Gastroesophageal sphincter (tissue), 4 donors: ENCODE data around the gene IQGAP3. TPM values are rescaled to one million over a fixed set of nuclear protein-coding genes. Genes with fewer than 3 reads are reported as not detected.

Experiments
- ATAC-seq: fragments of 150-250 bp; one replicate; pipeline ENCODE4 v1.9.1; 2016; ENCODE audit warnings: mild to moderate bottlenecking, moderate library complexity
- H3K27ac ChIP-seq, 4 donors: fragments of 200-600 bp; sonication (generic) in 3 of 4; 1 replicate in 3 of 4; 2 replicates in 1 of 4; pipeline ENCODE4 v1.5.1; 2016 to 2019
- H3K27me3 ChIP-seq: fragments of 200-600 bp; sonication (generic); one replicate; pipeline ENCODE4 v1.5.1; 2019
- H3K36me3 ChIP-seq, 2 donors: fragments of 200-600 bp; sonication (generic); one replicate each; pipeline ENCODE4 v1.5.1; 2019; ENCODE audit warnings: control low read depth in 1 of 2
- H3K4me1 ChIP-seq, 3 donors: fragments of 200-600 bp; sonication (generic); 1 replicate in 2 of 3; 2 replicates in 1 of 3; pipeline ENCODE4 v1.5.1; 2016 to 2019; ENCODE audit warnings: control low read depth in 2 of 3
- H3K4me3 ChIP-seq, 2 donors: fragments of 200-600 bp; sonication (generic); one replicate each; pipeline ENCODE4 v1.5.1; 2019; ENCODE audit warnings: mild to moderate bottlenecking in 1 of 2, moderate library complexity in 1 of 2
- H3K9me3 ChIP-seq, 3 donors: fragments of 200-600 bp; sonication (generic); one replicate each; pipeline ENCODE4 v1.5.1; 2017 to 2019; ENCODE audit warnings: control low read depth in 2 of 3
- EP300 ChIP-seq: sonication (generic); formaldehyde crosslinking; IDR thresholded peaks from one replicate; pipeline ENCODE4 v1.6.1; 2017; ENCODE audit warnings: antibody characterized with exemption, mild to moderate bottlenecking
- POLR2A ChIP-seq, 2 donors: fragments of 450-650 bp; IDR thresholded peaks; one replicate each; pipeline ENCODE4 v1.6.1; 2017; ENCODE audit warnings: antibody characterized with exemption in 2 of 2, mild to moderate bottlenecking in 2 of 2, moderate library complexity in 1 of 2
- POLR2AphosphoS5 ChIP-seq: sonication (generic); formaldehyde crosslinking; IDR thresholded peaks from one replicate; pipeline ENCODE4 v1.6.1; 2017; ENCODE audit warnings: antibody characterized with exemption
- WGBS, 2 donors: methylation state at CpG; one replicate each; pipeline ENCODE4 v1.1.5; 2018; ENCODE audit warnings: low coverage in 1 of 2; 5-methylcytosine and 5-hydroxymethylcytosine counted together
- total RNA-seq, 4 donors: library from RNA; depleted of rRNA; stranded (reverse); fragments of >200 nt; gene quantifications; one replicate each; pipeline ENCODE4 v1.1.0, GENCODE V29; 2016
- TF ChIP-seq, protein P1 (sequence below), 4 experiments: fragments of 200-600 bp in 2 of 4; fragments of 450-650 bp in 2 of 4; sonication (generic) in 1 of 4; IDR thresholded peaks; one replicate each; pipeline ENCODE4 v1.5.1; 2017 to 2019; ENCODE audit warnings: antibody characterized with exemption in 4 of 4, mild to moderate bottlenecking in 2 of 4, moderate library complexity in 2 of 4

Gene IQGAP3
- total RNA-seq, 4 donors from 2014 or later: 0.27 to 0.58 (median 0.42) TPM; not detected in 1

DNA sequence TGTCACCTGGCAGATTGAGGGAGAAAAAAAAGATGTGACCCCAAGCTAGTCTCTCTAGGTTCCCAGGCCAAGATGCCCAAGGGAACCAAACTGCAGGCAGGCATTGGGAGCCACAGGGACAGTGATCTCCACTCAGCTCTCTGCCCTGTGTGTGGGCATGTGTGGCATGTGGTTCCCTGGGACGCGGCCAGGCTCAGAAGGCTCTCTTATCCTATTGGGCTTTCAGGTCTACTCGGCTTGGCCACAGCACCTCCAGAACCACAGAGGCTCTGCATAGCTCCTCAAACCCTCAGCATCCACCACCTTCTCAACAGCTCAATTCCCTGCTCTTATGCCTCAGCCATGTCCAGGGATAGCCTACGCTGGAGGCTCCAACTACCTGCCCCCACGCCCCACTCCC is 22.0 kb downstream of the IQGAP3 start:
- 91 to 100% methylated on average over 2 to 5 of the region's 5 CpGs for WGBS, 2 donors
- Histone ChIP-seq H3K27ac (no peak overlapping the region), H3K4me3 (no peak overlapping the region), H3K9me3 (no peaks in the 10 kb centered on the region), H3K27me3 (no peaks in the 10 kb centered on the region), H3K4me1 (peaks cover 0 to 14% (median 0%) of the 10 kb centered on the region in 3 donors), H3K36me3 (no peaks in the 10 kb centered on the region)
- TF ChIP-seq POLR2AphosphoS5: no peak
- TF ChIP-seq, protein P1, sequence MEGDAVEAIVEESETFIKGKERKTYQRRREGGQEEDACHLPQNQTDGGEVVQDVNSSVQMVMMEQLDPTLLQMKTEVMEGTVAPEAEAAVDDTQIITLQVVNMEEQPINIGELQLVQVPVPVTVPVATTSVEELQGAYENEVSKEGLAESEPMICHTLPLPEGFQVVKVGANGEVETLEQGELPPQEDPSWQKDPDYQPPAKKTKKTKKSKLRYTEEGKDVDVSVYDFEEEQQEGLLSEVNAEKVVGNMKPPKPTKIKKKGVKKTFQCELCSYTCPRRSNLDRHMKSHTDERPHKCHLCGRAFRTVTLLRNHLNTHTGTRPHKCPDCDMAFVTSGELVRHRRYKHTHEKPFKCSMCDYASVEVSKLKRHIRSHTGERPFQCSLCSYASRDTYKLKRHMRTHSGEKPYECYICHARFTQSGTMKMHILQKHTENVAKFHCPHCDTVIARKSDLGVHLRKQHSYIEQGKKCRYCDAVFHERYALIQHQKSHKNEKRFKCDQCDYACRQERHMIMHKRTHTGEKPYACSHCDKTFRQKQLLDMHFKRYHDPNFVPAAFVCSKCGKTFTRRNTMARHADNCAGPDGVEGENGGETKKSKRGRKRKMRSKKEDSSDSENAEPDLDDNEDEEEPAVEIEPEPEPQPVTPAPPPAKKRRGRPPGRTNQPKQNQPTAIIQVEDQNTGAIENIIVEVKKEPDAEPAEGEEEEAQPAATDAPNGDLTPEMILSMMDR (IDR thresholded peaks at IDR 0.05): no peak
- no peak for TF ChIP-seq POLR2A (IDR thresholded peaks at IDR 0.05)
- TF ChIP-seq EP300: no peak
- ATAC-seq: no peak

GRCh38 chr1:156549831-156550230 is 22.5 kb downstream of the IQGAP3 start:
- H3K4me3 ChIP-seq: no peak overlapping the region
- no peaks in the 10 kb centered on the region for H3K27me3 ChIP-seq
- TF ChIP-seq, protein P1 (IDR thresholded peaks at IDR 0.05): no peak
- TF ChIP-seq EP300 (no peak), POLR2A (IDR thresholded peaks at IDR 0.05) (no peak), POLR2AphosphoS5 (no peak)
- peaks cover 0 to 14% (median 0%) of the 10 kb centered on the region in 3 donors for H3K4me1 ChIP-seq
- no peaks in the 10 kb centered on the region for H3K9me3 ChIP-seq
- no peaks in the 10 kb centered on the region for H3K36me3 ChIP-seq
- WGBS, 2 donors: 80 to 100% methylated on average over 1 of the region's 1 CpG
- no peak overlapping the region for H3K27ac ChIP-seq
- ATAC-seq: no peak

DNA sequence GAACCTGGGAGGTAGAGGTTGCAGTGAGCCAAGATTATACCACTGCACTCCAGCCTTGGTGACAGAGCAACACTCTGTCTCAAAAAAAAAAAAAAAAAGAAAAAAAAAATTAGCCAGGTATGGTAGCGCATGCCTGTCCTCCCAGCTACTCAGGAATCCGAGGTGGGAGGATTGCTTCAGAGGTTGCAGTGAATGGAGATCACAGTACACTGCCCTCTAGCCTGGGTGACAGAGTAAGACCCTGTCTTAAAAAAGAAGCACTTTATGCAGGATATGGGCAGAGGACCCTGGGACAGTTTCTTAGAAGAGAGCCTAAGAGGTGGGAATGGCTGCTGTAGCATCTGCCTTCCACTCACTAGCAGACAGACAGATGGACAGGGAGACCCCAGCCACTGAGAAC is 23.0 kb downstream of the IQGAP3 start:
- no peak for ATAC-seq
- no peak for TF ChIP-seq POLR2A (IDR thresholded peaks at IDR 0.05)
- TF ChIP-seq, protein P1 (IDR thresholded peaks at IDR 0.05): no peak
- TF ChIP-seq POLR2AphosphoS5: no peak
- no peak for TF ChIP-seq EP300
- 80 to 100% methylated on average over 1 of the region's 2 CpGs for WGBS, 2 donors

DNA sequence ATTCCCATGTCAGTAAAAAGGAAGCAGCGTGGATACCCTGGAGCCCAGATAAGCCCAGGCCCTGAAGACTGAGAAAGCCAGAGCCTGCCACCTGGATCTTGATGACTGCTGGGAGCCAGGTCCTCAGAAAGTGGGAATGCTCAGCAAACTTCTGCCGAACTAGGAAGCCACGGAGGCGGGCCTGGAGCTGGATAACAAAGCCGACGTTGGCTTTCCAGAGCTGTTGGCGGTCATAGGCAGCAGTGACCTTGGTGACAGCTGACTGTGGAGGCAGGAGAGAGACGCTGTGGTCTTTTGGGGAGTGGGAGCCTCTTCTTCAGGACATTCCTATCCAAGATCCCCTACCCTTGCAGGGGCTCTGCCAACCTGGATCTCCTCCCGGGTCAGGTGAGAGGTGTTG is 24.4 kb downstream of the IQGAP3 start:
- Histone ChIP-seq H3K9me3 (no peaks in the 10 kb centered on the region), H3K27ac (no peak overlapping the region), H3K27me3 (no peaks in the 10 kb centered on the region), H3K4me3 (no peak overlapping the region), H3K4me1 (peaks cover 0 to under 1% (median 0%) of the 10 kb centered on the region in 3 donors), H3K36me3 (no peaks in the 10 kb centered on the region)
- ATAC-seq: no peak
- TF ChIP-seq, protein P1 (IDR thresholded peaks at IDR 0.05): no peak
- TF ChIP-seq POLR2AphosphoS5 (no peak), POLR2A (IDR thresholded peaks at IDR 0.05) (no peak), EP300 (no peak)
- WGBS, 2 donors: 86% methylated on average over 1 of the region's 9 CpGs; no CpG with 5 or more reads in 1 of the 2 donors

More for the DNA sequence above, 23.0 kb downstream of the IQGAP3 start:
- Histone ChIP-seq H3K36me3 (no peaks in the 10 kb centered on the region), H3K9me3 (no peaks in the 10 kb centered on the region), H3K27me3 (no peaks in the 10 kb centered on the region), H3K4me1 (peaks cover 0 to 14% (median 0%) of the 10 kb centered on the region in 3 donors), H3K4me3 (no peak overlapping the region), H3K27ac (no peak overlapping the region)

GRCh38 chr1:156547434-156547833 is 24.9 kb downstream of the IQGAP3 start:
- 88% methylated on average over 3 of the region's 4 CpGs; no CpG with 5 or more reads in 1 of the 2 donors for WGBS, 2 donors
- ATAC-seq: no peak
- H3K4me3 ChIP-seq: no peak overlapping the region
- no peaks in the 10 kb centered on the region for H3K9me3 ChIP-seq
- H3K27me3 ChIP-seq: no peaks in the 10 kb centered on the region
- H3K4me1 ChIP-seq: no peaks in the 10 kb centered on the region
- TF ChIP-seq POLR2AphosphoS5 (no peak), POLR2A (IDR thresholded peaks at IDR 0.05) (no peak), EP300 (no peak)
- TF ChIP-seq, protein P1 (IDR thresholded peaks at IDR 0.05): no peak
- no peak overlapping the region for H3K27ac ChIP-seq
- H3K36me3 ChIP-seq: no peaks in the 10 kb centered on the region
